ENCODE results near the gene PSAPL1. TPM values are rescaled to one million over a fixed set of nuclear protein-coding genes. Genes with fewer than 3 reads are reported as not detected.
A peak's percentile ranks its signal among the peaks of the same experiment; 100 is the strongest.

PSAPL1 gene
- total RNA-seq, 1 experiment from 2014 or later, result 14.3 TPM

DNA sequence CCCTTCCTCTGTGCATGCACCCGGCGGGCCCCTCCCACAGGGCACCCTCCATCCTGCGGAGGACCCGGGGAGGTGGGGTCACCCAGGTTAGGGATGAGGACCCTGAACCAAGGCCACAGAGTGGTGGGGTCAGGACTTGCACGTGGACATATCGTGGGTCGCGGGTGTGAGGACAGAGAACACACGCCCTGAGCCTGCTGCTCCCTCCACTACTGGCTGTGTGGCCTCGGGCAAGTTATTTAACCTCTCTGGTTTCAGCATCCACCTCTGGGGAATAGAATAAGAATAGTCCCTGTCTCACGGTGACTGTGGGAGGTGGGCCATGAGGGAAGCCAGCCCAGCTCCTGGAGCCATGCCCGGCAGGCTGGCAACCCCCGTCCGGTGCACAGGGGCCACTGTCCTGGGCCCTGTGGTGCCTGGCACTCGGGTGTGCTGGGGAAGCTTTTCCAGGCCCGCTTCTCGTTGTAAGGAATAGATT is 5.1 kb downstream of the PSAPL1 start:
- no peak overlapping the region for H3K4me3 ChIP-seq (ENCODE audit: low read depth, low read length)
- H3K27me3 ChIP-seq (replicated peaks; ENCODE audit: control insufficient read depth, insufficient read depth, low read length), result no peaks in the 10 kb centered on the region
- Mint-ChIP-seq H3K27ac (ENCODE audit: unreplicated experiment) (peak overlapping the region; percentile 97), H3K9me3 (ENCODE audit: unreplicated experiment) (no peaks in the 10 kb centered on the region), H3K4me1 (ENCODE audit: low read depth, unreplicated experiment) (peaks cover 29% of the 10 kb centered on the region), H3K36me3 (ENCODE audit: insufficient read depth, unreplicated experiment) (peaks cover 14% of the 10 kb centered on the region), H3K27me3 (ENCODE audit: insufficient read depth, unreplicated experiment) (no peaks in the 10 kb centered on the region), H3K4me3 (ENCODE audit: unreplicated experiment) (peak overlapping the region; percentile 44)
- H3K9me3 ChIP-seq, result no peaks in the 10 kb centered on the region
- ChIA-PET CTCF (no interaction called here), POLR2A (no interaction called here)
- H3K4me1 ChIP-seq, result peaks cover 42% of the 10 kb centered on the region
- no peaks in the 10 kb centered on the region for H3K36me3 ChIP-seq (ENCODE audit: control insufficient read depth, insufficient read depth, low read length)
- intact Hi-C loops (cut with micrococcal nuclease; ENCODE audit: unreplicated experiment), result no loop called here
- peak in 1 of 2 experiments; percentile 42 for DNase-seq
- no TSS peak for BruUV-seq (replicated peaks)
- TF ChIP-seq, protein P1, sequence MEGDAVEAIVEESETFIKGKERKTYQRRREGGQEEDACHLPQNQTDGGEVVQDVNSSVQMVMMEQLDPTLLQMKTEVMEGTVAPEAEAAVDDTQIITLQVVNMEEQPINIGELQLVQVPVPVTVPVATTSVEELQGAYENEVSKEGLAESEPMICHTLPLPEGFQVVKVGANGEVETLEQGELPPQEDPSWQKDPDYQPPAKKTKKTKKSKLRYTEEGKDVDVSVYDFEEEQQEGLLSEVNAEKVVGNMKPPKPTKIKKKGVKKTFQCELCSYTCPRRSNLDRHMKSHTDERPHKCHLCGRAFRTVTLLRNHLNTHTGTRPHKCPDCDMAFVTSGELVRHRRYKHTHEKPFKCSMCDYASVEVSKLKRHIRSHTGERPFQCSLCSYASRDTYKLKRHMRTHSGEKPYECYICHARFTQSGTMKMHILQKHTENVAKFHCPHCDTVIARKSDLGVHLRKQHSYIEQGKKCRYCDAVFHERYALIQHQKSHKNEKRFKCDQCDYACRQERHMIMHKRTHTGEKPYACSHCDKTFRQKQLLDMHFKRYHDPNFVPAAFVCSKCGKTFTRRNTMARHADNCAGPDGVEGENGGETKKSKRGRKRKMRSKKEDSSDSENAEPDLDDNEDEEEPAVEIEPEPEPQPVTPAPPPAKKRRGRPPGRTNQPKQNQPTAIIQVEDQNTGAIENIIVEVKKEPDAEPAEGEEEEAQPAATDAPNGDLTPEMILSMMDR (IDR thresholded peaks at IDR 0.05; ENCODE audit: insufficient read depth in 1 of 2, low read depth in 1 of 2, low read length in 1 of 2, severe bottlenecking in 1 of 2, unreplicated experiment in 1 of 2), result no peak

DNA sequence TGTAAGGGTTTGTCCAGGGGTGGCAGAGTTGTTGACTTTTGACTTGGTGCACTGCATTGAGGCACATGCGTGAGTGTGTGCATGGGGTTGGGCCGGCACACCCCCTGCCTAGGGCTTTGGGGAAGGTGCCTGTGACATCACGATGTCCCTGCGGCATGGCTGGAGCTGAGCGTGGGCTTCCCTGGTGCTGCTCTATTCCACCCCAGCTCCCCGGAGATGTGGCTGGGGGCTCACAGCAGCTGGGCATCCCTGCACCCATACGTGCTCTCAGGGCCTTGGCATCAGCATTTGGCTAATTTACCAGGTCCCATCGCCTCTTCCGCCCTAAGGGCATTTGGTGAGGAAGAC is 5.7 kb downstream of the PSAPL1 start:
- intact Hi-C loops (cut with micrococcal nuclease; ENCODE audit: unreplicated experiment), result no loop called here
- TF ChIP-seq, protein P1 (IDR thresholded peaks at IDR 0.05; ENCODE audit: insufficient read depth in 1 of 2, low read depth in 1 of 2, low read length in 1 of 2, severe bottlenecking in 1 of 2, unreplicated experiment in 1 of 2), result no peak
- H3K4me3 Mint-ChIP-seq (ENCODE audit: unreplicated experiment), result no peak overlapping the region
- H3K9me3 Mint-ChIP-seq (ENCODE audit: unreplicated experiment), result no peaks in the 10 kb centered on the region
- peak overlapping the region; percentile 97 for H3K27ac Mint-ChIP-seq (ENCODE audit: unreplicated experiment)
- H3K4me1 ChIP-seq, result peaks cover 36% of the 10 kb centered on the region
- BruUV-seq (replicated peaks), result no TSS peak
- no peaks in the 10 kb centered on the region for H3K9me3 ChIP-seq
- CTCF ChIA-PET, result no interaction called here
- POLR2A ChIA-PET, result no interaction called here
- H3K27me3 Mint-ChIP-seq (ENCODE audit: insufficient read depth, unreplicated experiment), result no peaks in the 10 kb centered on the region
- no peak overlapping the region for H3K4me3 ChIP-seq (ENCODE audit: low read depth, low read length)
- peaks cover 29% of the 10 kb centered on the region for H3K4me1 Mint-ChIP-seq (ENCODE audit: low read depth, unreplicated experiment)
- peak in 1 of 2 experiments; percentile 12 for DNase-seq
- H3K27me3 ChIP-seq (replicated peaks; ENCODE audit: control insufficient read depth, insufficient read depth, low read length), result no peaks in the 10 kb centered on the region
- no peaks in the 10 kb centered on the region for H3K36me3 ChIP-seq (ENCODE audit: control insufficient read depth, insufficient read depth, low read length)
- H3K36me3 Mint-ChIP-seq (ENCODE audit: insufficient read depth, unreplicated experiment), result peaks cover 14% of the 10 kb centered on the region

DNA sequence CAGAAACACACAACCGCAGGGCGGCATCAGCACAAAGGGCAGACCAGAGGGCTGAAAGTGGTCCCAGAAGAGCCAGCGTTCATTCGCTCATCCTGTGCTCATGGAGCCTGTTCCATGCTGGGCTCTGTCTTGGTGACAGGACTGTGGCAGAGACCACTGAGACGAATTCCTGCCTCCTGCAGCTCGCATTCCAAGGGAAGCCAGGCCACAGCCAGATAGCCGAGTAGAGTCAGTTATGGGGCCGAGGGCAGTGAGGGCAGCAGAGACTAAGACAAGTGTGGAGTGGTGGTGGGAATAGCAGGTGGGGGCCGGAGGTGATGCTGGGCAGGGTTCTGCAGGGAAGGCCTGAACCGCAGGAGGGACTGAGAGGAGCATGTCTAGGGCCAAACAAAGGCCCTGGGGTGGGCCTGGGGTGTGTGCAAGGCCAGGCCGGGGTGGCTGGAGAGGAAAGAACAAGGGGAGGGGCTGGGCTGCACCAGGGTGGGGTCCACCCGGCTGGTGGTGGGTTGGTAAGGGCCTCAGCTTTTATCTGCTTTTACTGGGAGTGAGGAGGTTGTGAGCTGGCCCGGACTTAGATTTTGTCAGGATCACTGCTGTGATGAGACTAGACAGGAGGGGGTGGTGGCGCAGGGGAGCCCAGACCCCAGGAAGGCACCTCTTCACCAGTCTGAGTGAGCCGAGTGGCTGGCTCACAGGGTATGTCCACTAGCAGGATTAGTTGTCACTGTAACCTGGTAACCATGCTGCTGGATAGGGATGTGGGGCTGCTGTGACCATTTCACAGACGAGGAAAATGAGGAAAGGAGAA is 6.3 kb downstream of the PSAPL1 start:
- POLR2A ChIA-PET, result no interaction called here
- no peaks in the 10 kb centered on the region for H3K27me3 ChIP-seq (replicated peaks; ENCODE audit: control insufficient read depth, insufficient read depth, low read length)
- no peak overlapping the region for H3K4me3 Mint-ChIP-seq (ENCODE audit: unreplicated experiment)
- no peaks in the 10 kb centered on the region for H3K9me3 Mint-ChIP-seq (ENCODE audit: unreplicated experiment)
- peaks cover 29% of the 10 kb centered on the region for H3K4me1 Mint-ChIP-seq (ENCODE audit: low read depth, unreplicated experiment)
- no TSS peak for BruUV-seq (replicated peaks)
- H3K27ac Mint-ChIP-seq (ENCODE audit: unreplicated experiment), result peak overlapping the region; percentile 97
- H3K36me3 ChIP-seq (ENCODE audit: control insufficient read depth, insufficient read depth, low read length), result no peaks in the 10 kb centered on the region
- intact Hi-C loops (cut with micrococcal nuclease; ENCODE audit: unreplicated experiment), result no loop called here
- H3K36me3 Mint-ChIP-seq (ENCODE audit: insufficient read depth, unreplicated experiment), result peaks cover 14% of the 10 kb centered on the region
- no peaks in the 10 kb centered on the region for H3K27me3 Mint-ChIP-seq (ENCODE audit: insufficient read depth, unreplicated experiment)
- H3K4me1 ChIP-seq, result peaks cover 33% of the 10 kb centered on the region
- TF ChIP-seq, protein P1 (IDR thresholded peaks at IDR 0.05; ENCODE audit: insufficient read depth in 1 of 2, low read depth in 1 of 2, low read length in 1 of 2, severe bottlenecking in 1 of 2, unreplicated experiment in 1 of 2), result no peak
- peak in 1 of 2 experiments; percentile 33 for DNase-seq
- H3K4me3 ChIP-seq (ENCODE audit: low read depth, low read length), result no peak overlapping the region
- CTCF ChIA-PET, result no interaction called here
- no peaks in the 10 kb centered on the region for H3K9me3 ChIP-seq

Data from Caco-2 (cell line).